LoVo (cell line): Measurements from ENCODE around the gene SSX4.
"Not testable (repeated sequence)": the region's sequence is repeated elsewhere in the genome, so short reads cannot be mapped to it uniquely, and the experiment has no call there.

Experiments used
- DNase-seq: peaks from one replicate; pipeline ENCODE4 v3.0.0-alpha.2; 2016; ENCODE audit warnings: low spot score

Gene SSX4, protein sequence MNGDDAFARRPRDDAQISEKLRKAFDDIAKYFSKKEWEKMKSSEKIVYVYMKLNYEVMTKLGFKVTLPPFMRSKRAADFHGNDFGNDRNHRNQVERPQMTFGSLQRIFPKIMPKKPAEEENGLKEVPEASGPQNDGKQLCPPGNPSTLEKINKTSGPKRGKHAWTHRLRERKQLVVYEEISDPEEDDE

DNA sequence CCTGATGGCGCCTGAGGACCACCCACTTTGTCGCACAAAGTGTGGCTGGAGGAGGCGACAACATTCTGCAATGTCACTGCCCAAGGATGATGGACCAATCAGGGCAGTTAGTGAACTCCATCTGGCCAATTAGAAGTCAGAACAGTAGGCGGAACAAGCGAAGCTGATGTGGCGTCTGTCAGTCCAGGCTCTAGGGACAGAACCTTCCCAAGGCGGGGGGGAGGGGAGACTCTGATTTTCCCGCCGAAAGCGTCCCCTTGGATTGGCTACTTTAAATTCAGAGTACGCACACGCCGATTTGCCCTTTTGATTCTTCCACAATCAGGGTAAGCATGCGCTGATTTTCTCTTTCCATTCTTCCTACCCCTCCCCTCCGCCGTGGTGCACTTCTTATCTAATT is at the start of gene SSX4:
SSX4 (plus strand) TSS at position 301 of the 400 bp plus-strand sequence. CDS start 515 bp downstream, outside the sequence.
- DNase-seq: not testable (repeated sequence)

- DNase-seq: not testable (repeated sequence)
Observed at GRCh38 chrX:48346059-48346458, 37.3 kb upstream of the SSX4 start.

GRCh38 chrX:48356315-48357094 is 26.8 kb upstream of the SSX4 start, which contains the start of gene SSX3:
Gene SSX3 (minus strand): TSS chrX:48356703. CDS start chrX:48355249, 1,454 bp downstream.
- DNase-seq: not testable (repeated sequence)

DNA sequence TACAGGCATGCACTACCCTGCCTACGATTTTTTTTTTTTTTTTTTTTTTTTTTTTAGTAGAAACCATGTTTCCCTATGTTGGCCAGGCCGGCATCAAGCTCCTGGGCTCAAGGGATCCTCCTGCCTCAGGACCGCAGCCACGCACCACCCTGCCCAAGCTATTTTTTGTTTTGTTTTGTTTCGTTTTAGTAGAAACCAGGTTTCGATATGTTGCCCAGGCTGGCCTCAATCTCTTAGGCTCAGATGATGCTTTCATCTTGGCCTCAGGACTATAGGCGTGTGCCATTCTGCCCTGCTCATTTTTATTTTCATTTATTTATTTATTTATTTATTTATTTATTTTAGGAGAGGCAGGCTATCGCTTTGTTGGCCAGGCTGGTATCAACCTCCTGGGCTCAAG is 25.7 kb upstream of the SSX4 start:
- DNase-seq: no peak

DNA sequence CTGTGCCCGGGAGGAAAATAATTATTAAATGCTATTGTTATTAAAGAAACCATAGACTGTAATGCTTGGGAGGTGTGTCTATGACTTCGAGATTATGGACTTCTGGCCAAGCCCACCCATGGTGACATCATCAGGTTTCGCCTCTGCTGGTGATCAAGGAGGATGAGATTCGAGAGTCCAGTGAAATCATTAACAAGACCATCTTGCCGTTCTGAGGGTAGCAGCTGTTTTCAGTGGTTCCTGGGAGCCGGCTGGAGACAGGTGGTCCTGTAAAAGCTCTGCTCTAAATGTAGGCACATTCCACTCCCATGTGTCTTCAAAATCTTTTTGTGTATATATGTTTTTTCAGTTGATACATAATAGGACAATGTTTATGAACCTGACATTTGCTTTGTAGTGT is 24.1 kb upstream of the SSX4 start:
- DNase-seq: not testable (repeated sequence)

- DNase-seq: not testable (repeated sequence)
Observed at GRCh38 chrX:48367717-48368408, 15.5 kb upstream of the SSX4 start.

DNA sequence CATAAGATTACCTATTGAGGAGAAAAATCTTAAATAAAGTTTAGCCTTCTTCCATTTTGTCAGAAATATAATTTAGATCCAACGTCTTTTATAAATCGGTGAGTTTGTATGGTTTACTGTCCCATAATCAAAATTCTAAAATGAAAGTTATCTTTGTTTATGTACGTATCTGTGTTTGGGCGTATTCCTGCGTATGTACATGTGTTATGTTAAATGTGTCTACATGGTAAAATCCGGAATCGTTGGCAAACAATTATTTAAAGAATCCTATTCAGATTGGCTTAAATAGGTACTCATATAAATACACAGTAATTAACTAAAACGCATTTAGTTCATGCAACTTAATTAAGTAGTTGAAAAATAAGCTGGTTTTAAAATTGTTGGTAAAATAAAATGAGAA is 12.9 kb upstream of the SSX4 start:
- not testable (repeated sequence) for DNase-seq

GRCh38 chrX:48396931-48397330 is 13.6 kb downstream of the SSX4 start:
- not testable (repeated sequence) for DNase-seq

DNA sequence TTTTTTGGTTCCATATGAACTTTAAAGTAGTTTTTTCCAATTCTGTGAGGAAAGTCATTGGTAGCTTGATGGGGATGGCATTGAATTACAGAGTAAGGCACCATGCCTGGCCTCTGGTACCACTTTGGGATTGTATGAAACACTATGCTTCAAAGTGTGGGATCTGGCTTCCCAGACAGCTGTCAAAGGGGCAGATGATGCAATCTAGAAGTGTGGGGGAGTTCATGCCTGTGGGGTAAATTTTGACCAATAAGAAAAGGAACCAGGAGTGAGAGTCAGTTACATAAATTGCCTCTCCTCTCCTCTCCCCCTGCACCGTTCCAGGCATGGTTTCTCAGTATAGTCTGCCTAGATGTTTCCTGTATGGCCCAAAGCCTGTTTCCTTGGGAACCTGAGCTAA is 14.5 kb downstream of the SSX4 start:
- DNase-seq: not testable (repeated sequence)

GRCh38 chrX:48411860-48412259 is 28.5 kb downstream of the SSX4 start, which contains the start of gene SSX4B:
Gene SSX4B (minus strand): TSS chrX:48411960. CDS start chrX:48411372, 588 bp downstream.
- DNase-seq: not testable (repeated sequence)

DNA sequence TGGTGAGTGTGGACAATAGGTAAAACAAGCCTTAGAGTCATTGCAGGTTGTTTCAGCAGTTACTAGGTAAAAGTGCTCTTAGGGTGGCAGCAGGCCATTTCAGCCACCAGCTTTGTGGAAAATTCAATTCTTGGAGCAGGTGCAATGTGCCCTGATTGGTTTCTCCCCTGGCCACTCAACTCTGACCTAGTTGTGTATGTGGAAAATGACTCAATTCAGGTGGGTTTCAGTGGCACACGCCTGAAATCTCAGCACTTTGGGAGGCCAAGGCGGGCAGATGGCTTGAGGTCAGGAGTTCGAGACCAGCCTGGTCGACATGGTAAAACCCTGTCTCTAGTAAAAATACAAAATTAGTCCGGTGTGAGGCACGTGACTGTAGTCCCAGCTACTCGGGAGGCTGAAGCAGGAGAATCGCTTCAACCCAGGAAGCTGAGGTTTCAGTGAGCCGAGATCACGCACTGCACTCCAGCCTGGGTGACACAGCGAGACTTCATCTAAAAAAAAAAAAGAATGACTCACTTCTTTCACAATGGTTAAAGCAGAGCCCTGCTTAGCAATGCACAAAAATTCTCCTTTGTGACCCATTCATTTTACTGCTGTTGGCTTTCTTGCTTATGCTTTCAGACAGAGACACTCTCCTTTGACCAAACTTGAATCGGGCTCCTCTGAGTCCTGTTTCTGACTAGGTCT is 43.8 kb downstream of the SSX4 start:
- not testable (repeated sequence) for DNase-seq

DNA sequence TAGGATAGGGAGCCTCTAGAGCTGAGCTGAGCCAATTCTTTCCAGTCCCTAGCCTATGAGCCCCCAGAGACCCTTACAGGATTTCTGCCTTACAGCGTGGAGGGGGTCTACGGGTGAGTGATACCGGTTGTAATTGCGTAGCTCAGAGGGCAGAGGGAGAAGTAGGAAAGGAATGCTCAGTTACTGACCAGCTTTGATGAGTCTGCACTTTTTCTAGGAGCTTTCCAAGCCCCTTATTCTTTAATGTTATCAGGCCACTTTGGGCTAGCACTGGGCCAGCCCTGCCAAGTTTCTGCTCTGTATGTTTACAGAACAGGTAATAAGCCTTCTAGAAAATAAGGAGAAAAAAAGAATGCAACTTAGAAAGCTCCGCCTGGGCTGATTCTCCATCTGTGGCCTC is 46.3 kb downstream of the SSX4 start:
- not testable (repeated sequence) for DNase-seq

- DNase-seq: not testable (repeated sequence)
Observed at GRCh38 chrX:48430166-48430565, 46.8 kb downstream of the SSX4 start.

GRCh38 chrX:48433713-48434112 is 50.4 kb downstream of the SSX4 start:
- DNase-seq: not testable (repeated sequence)
